PC-9 (cell line): ENCODE results near the gene ACE2.

Experiments used
- CTCF ChIP-seq: fragments of 200-600 bp; sonication (generic); conservative IDR thresholded peaks from 2 replicates; pipeline ENCODE4 v1.6.1; 2017; ENCODE audit warnings: mixed run types, antibody characterized with exemption, mild to moderate bottlenecking, moderate library complexity
- EZH2 ChIP-seq: fragments of 200-600 bp; sonication (generic); IDR thresholded peaks from 2 replicates; pipeline ENCODE4 v1.8.0; 2017; ENCODE audit warnings: antibody characterized with exemption, low read depth

- TF ChIP-seq CTCF (no peak), EZH2 (no peak)
Measured at GRCh38 chrX:15566244-15566643, 34.5 kb downstream of the ACE2 start.
